Upper lobe of left lung (tissue), 6 donors: ENCODE results near the gene ASPRV1. TPM values are rescaled to one million over a fixed set of nuclear protein-coding genes. Genes with fewer than 3 reads are reported as not detected.

Source experiments
- ATAC-seq, 2 donors: fragments of 200-7000 bp; cut with Tn5 transposase; one replicate each; pipeline ENCODE4 v1.9.1; 2022; ENCODE audit warnings: mild to moderate bottlenecking in 2 of 2, moderate library complexity in 2 of 2; ENCODE audit not compliant: low FRiP score in 2 of 2
- DNase-seq, 2 donors: peaks; one replicate each; pipeline ENCODE4 v3.0.0-alpha.2; 2019 to 2020
- H3K27ac ChIP-seq, 4 donors: fragments of 200-600 bp; sonication (generic); one replicate each; pipeline ENCODE4 v1.5.1; 2016 to 2019
- H3K27me3 ChIP-seq, 4 donors: fragments of 200-600 bp; sonication (generic); one replicate each; pipeline ENCODE4 v1.5.1; 2017 to 2019
- H3K36me3 ChIP-seq, 4 donors: fragments of 200-600 bp; sonication (generic); one replicate each; pipeline ENCODE4 v1.5.1; 2016 to 2019
- H3K4me1 ChIP-seq, 4 donors: fragments of 200-600 bp; sonication (generic); one replicate each; pipeline ENCODE4 v1.5.1; 2018 to 2019
- H3K4me3 ChIP-seq, 4 donors: fragments of 200-600 bp; sonication (generic); one replicate each; pipeline ENCODE4 v1.5.1; 2017 to 2019; ENCODE audit warnings: mild to moderate bottlenecking in 2 of 4, moderate library complexity in 1 of 4
- H3K9me3 ChIP-seq, 4 donors: fragments of 200-600 bp; sonication (generic); one replicate each; pipeline ENCODE4 v1.5.1; 2018 to 2019
- CTCF ChIP-seq, 6 experiments: fragments of 450-650 bp in 4 of 6; fragments of 200-600 bp in 2 of 6; sonication (generic) in 2 of 6; IDR thresholded peaks; one replicate each; pipeline ENCODE4 v1.5.1; 2016 to 2019; ENCODE audit warnings: antibody characterized with exemption in 6 of 6
- EP300 ChIP-seq, 4 donors: sonication (generic); formaldehyde crosslinking; IDR thresholded peaks; one replicate each; pipeline ENCODE4 v1.5.1; 2017; ENCODE audit warnings: antibody characterized with exemption in 4 of 4, control low read depth in 2 of 4
- POLR2A ChIP-seq, 4 donors: fragments of 450-650 bp; IDR thresholded peaks; one replicate each; pipeline ENCODE4 v1.5.1; 2016 to 2017; ENCODE audit warnings: antibody characterized with exemption in 4 of 4, mild to moderate bottlenecking in 2 of 4
- POLR2AphosphoS5 ChIP-seq, 2 donors: sonication (generic); formaldehyde crosslinking; IDR thresholded peaks; one replicate each; pipeline ENCODE4 v1.5.1; 2017; ENCODE audit warnings: antibody characterized with exemption in 2 of 2
- WGBS, 2 donors: methylation state at CpG; one replicate each; pipeline ENCODE4 v1.1.5; 2017 to 2018; 5-methylcytosine and 5-hydroxymethylcytosine counted together
- total RNA-seq, 6 donors: library from RNA; depleted of rRNA in 4 of 6; stranded (reverse); fragments of >200 nt in 4 of 6; gene quantifications; one replicate each; pipeline versions ENCODE4 v1.1.0 to v1.2.1, GENCODE V29; 2016 to 2021
- donor health status: DM: no; HTN: no; CAD: no; lungs with moderate emphysema.
- donor health status: DM: no; HTN: yes; CAD: no; lungs with severe emphysema.

Gene ASPRV1
- total RNA-seq, 6 donors from 2014 or later: 1.0 to 2.1 (median 1.4) TPM

GRCh38 chr2:69979902-69980807 lies 18.7 kb upstream of the ASPRV1 start:
- Histone ChIP-seq H3K4me3 (no peak overlapping the region), H3K27ac (peak overlapping the region in 1 of 4 donors; percentile 83), H3K4me1 (peaks cover 0 to 7% (median under 1%) of the 10 kb centered on the region in 4 donors), H3K36me3 (no peaks in the 10 kb centered on the region), H3K9me3 (no peaks in the 10 kb centered on the region), H3K27me3 (no peaks in the 10 kb centered on the region)
- TF ChIP-seq EP300 (IDR thresholded peaks at IDR 0.05) (no peak), CTCF (IDR thresholded peaks at IDR 0.05) (no peak)
- ATAC-seq (no peak), DNase-seq (no peak)
- WGBS, 2 donors: 83% methylated on average over 8 of the region's 8 CpGs

GRCh38 chr2:69977906-69978482 lies 16.6 kb upstream of the ASPRV1 start:
- 80 to 86% methylated on average over 3 to 4 of the region's 4 CpGs for WGBS, 2 donors
- Histone ChIP-seq H3K9me3 (no peaks in the 10 kb centered on the region), H3K27me3 (no peaks in the 10 kb centered on the region), H3K4me3 (no peak overlapping the region), H3K4me1 (peaks cover 0 to 7% (median 0%) of the 10 kb centered on the region in 4 donors), H3K36me3 (no peaks in the 10 kb centered on the region), H3K27ac (peak overlapping the region; percentile 57 to 83 (median 64))
- TF ChIP-seq POLR2AphosphoS5 (IDR thresholded peaks at IDR 0.05) (no peak), CTCF (IDR thresholded peaks at IDR 0.05) (no peak), POLR2A (IDR thresholded peaks at IDR 0.05) (no peak), EP300 (IDR thresholded peaks at IDR 0.05) (no peak)
- ATAC-seq: peak in 1 of 2 donors; percentile 4
- DNase-seq: no peak

GRCh38 chr2:69977186-69977585 lies 15.8 kb upstream of the ASPRV1 start:
- Histone ChIP-seq H3K4me3 (no peak overlapping the region), H3K27ac (peak overlapping the region; percentile 68 to 83 (median 77)), H3K4me1 (peaks cover 0 to 7% (median 0%) of the 10 kb centered on the region in 4 donors), H3K9me3 (no peaks in the 10 kb centered on the region), H3K36me3 (no peaks in the 10 kb centered on the region), H3K27me3 (no peaks in the 10 kb centered on the region)
- ATAC-seq (peak in 1 of 2 donors; percentile 29), DNase-seq (peak in 1 of 2 donors; percentile 65)
- whole genome bisulfite sequencing, 2 donors: 72 to 95% methylated on average over 8 of the region's 8 CpGs
- TF ChIP-seq POLR2A (IDR thresholded peaks at IDR 0.05) (no peak), POLR2AphosphoS5 (IDR thresholded peaks at IDR 0.05) (peak; percentile 50 to 65), CTCF (IDR thresholded peaks at IDR 0.05) (no peak)

GRCh38 chr2:69975853-69976462 lies 14.5 kb upstream of the ASPRV1 start:
- 72 to 87% methylated on average over 12 to 13 of the region's 13 CpGs for WGBS, 2 donors
- Histone ChIP-seq H3K4me3 (no peak overlapping the region), H3K27ac (peak overlapping the region; percentile 68 to 83 (median 77)), H3K27me3 (no peaks in the 10 kb centered on the region), H3K4me1 (peaks cover 0 to 7% (median 0%) of the 10 kb centered on the region in 4 donors), H3K36me3 (no peaks in the 10 kb centered on the region), H3K9me3 (no peaks in the 10 kb centered on the region)
- ATAC-seq (peak; percentile 17 to 23), DNase-seq (peak in 1 of 2 donors; percentile 64)
- TF ChIP-seq POLR2A (IDR thresholded peaks at IDR 0.05) (no peak), POLR2AphosphoS5 (IDR thresholded peaks at IDR 0.05) (peak in 1 of 2 donors; percentile 21)
